ENCODE data around the gene ARHGAP32.

DNA sequence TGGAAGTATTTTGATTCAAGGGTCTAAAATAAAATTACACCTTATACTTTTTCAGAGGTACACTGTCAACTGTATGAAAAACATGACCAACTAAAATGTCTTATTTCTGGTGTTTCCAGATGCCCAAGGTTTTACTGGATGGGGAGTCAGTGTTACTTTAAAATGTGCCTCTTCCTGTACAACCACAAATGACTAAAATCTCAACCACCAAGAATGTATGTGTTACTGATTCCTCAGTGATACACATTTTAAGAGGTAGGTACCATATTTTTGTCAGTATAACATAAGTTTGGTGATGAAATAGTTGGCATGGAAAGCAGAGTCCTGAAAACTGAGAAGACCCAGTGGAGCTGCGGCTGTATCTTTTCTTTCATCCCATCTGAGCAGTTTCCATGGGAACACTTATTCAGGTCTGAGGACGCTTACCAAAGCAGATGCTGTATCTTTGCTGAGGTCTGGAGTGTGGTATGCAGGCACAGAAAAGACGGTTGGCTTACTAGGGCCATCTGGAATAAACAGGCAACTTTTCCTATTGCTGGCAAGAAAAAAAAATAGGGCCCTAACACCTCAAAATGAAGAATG, 228.3 kb downstream of the ARHGAP32 start:
- TF ChIP-seq MXI1 (IDR thresholded peaks at IDR 0.05; ENCODE audit: low read depth, low read length) (no peak), RAD21 (IDR thresholded peaks at IDR 0.05; ENCODE audit: low read length) (no peak), EZH2phosphoT487 (IDR thresholded peaks at IDR 0.05; ENCODE audit: borderline replicate concordance, low read depth) (no peak), TEAD4 (IDR thresholded peaks at IDR 0.05; ENCODE audit: borderline replicate concordance, insufficient read depth) (no peak), FOXJ3 (CRISPR knock-in tag; IDR thresholded peaks at IDR 0.05) (no peak), NRF1 (IDR thresholded peaks at IDR 0.05; ENCODE audit: low read depth, low read length) (no peak), GATA2 (CRISPR knock-in tag; IDR thresholded peaks at IDR 0.05) (no peak)
- TF ChIP-seq, protein P1, sequence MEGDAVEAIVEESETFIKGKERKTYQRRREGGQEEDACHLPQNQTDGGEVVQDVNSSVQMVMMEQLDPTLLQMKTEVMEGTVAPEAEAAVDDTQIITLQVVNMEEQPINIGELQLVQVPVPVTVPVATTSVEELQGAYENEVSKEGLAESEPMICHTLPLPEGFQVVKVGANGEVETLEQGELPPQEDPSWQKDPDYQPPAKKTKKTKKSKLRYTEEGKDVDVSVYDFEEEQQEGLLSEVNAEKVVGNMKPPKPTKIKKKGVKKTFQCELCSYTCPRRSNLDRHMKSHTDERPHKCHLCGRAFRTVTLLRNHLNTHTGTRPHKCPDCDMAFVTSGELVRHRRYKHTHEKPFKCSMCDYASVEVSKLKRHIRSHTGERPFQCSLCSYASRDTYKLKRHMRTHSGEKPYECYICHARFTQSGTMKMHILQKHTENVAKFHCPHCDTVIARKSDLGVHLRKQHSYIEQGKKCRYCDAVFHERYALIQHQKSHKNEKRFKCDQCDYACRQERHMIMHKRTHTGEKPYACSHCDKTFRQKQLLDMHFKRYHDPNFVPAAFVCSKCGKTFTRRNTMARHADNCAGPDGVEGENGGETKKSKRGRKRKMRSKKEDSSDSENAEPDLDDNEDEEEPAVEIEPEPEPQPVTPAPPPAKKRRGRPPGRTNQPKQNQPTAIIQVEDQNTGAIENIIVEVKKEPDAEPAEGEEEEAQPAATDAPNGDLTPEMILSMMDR (IDR thresholded peaks at IDR 0.05) = no peak
- TF ChIP-seq, protein P2, sequence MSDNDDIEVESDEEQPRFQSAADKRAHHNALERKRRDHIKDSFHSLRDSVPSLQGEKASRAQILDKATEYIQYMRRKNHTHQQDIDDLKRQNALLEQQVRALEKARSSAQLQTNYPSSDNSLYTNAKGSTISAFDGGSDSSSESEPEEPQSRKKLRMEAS (IDR thresholded peaks at IDR 0.05; ENCODE audit: low read depth) = no peak
- TF ChIP-seq, protein P3, sequence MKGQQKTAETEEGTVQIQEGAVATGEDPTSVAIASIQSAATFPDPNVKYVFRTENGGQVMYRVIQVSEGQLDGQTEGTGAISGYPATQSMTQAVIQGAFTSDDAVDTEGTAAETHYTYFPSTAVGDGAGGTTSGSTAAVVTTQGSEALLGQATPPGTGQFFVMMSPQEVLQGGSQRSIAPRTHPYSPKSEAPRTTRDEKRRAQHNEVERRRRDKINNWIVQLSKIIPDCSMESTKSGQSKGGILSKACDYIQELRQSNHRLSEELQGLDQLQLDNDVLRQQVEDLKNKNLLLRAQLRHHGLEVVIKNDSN (IDR thresholded peaks at IDR 0.05; ENCODE audit: borderline replicate concordance, low read depth) = no peak
